Thymus (tissue), 11 donors: ENCODE results near the gene MRPS12. TPM values are rescaled to one million over a fixed set of nuclear protein-coding genes. Genes with fewer than 3 reads are reported as not detected.
"Not testable (repeated sequence)": the region's sequence is repeated elsewhere in the genome, so short reads cannot be mapped to it uniquely, and the experiment has no call there.

ENCODE experiments used
- DNase-seq, 9 donors: peaks; one replicate each; pipeline ENCODE4 v3.0.0-alpha.2; 2013; ENCODE audit warnings: low spot score in 9 of 9, low read depth in 6 of 9, missing footprints in 1 of 9
- H3K27ac ChIP-seq, 2 donors: one replicate each; pipeline ENCODE4 v1.5.1; 2013; ENCODE audit warnings: control low read depth in 1 of 2, low read depth in 1 of 2, low read length in 1 of 2, mild to moderate bottlenecking in 1 of 2, moderate library complexity in 1 of 2
- H3K27me3 ChIP-seq, 2 donors: one replicate each; pipeline ENCODE4 v1.5.1; 2013; ENCODE audit warnings: low read length in 1 of 2; ENCODE audit not compliant: control insufficient read depth in 2 of 2, insufficient read depth in 1 of 2
- H3K36me3 ChIP-seq, 2 donors: one replicate each; pipeline ENCODE4 v1.5.1; 2013; ENCODE audit warnings: low read length in 1 of 2, mild to moderate bottlenecking in 1 of 2, moderate library complexity in 1 of 2; ENCODE audit not compliant: control insufficient read depth in 2 of 2, insufficient read depth in 2 of 2
- H3K4me1 ChIP-seq, 2 donors: one replicate each; pipeline ENCODE4 v1.5.1; 2013; ENCODE audit warnings: low read length in 2 of 2; ENCODE audit not compliant: control insufficient read depth in 2 of 2, insufficient read depth in 2 of 2
- H3K4me3 ChIP-seq, 2 donors: one replicate each; pipeline ENCODE4 v1.5.1; 2013; ENCODE audit warnings: low read length in 2 of 2, control low read depth in 1 of 2, mild to moderate bottlenecking in 1 of 2
- H3K9me3 ChIP-seq, 2 donors: one replicate each; pipeline ENCODE4 v1.5.1; 2013; ENCODE audit warnings: low read length in 1 of 2, mild to moderate bottlenecking in 1 of 2; ENCODE audit not compliant: control insufficient read depth in 2 of 2, insufficient read depth in 1 of 2
- WGBS: extraction: QIAGEN DNeasy Blood & Tissue Kit; methylation state at CpG from one replicate; pipeline ENCODE4 v1.1.7; 2013; 5-methylcytosine and 5-hydroxymethylcytosine counted together
- polyA plus RNA-seq: library from polyadenylated mRNA; stranded (reverse); fragments of 200-250 nt; gene quantifications from one replicate; pipeline ENCODE4 v1.2.3, GENCODE V29; 2013
- total RNA-seq: library from RNA; stranded (reverse); fragments of 120-200 nt; gene quantifications from one replicate; pipeline ENCODE4 v1.2.4, GENCODE V29; 2013
- donor health status: healthy.

The MRPS12 gene
- total and polyA plus RNA-seq, 2 donors, result 26.2 to 32.1 TPM

- WGBS, result 97% methylated on average over 7 of the region's 7 CpGs
- no peak overlapping the region for H3K27ac ChIP-seq
- peaks cover 0 to 2% of the 10 kb centered on the region in 2 donors for H3K4me1 ChIP-seq
- peaks cover 11 to 16% of the 10 kb centered on the region in 2 donors for H3K36me3 ChIP-seq
- no peaks in the 10 kb centered on the region for H3K27me3 ChIP-seq
- no peaks in the 10 kb centered on the region for H3K9me3 ChIP-seq
- DNase-seq, result no peak
- no peak overlapping the region for H3K4me3 ChIP-seq
Measured at GRCh38 chr19:38924388-38924787, 6.4 kb upstream of the MRPS12 start.

- Histone ChIP-seq H3K9me3 (no peaks in the 10 kb centered on the region), H3K4me3 (no peak overlapping the region), H3K27me3 (no peaks in the 10 kb centered on the region), H3K27ac (no peak overlapping the region), H3K36me3 (peaks cover 13 to 20% of the 10 kb centered on the region in 2 donors), H3K4me1 (peaks cover 6 to 18% of the 10 kb centered on the region in 2 donors)
- no peak for DNase-seq
- WGBS, result 93% methylated on average over 4 of the region's 4 CpGs
Measured at GRCh38 chr19:38928391-38929001, 2.2 kb upstream of the MRPS12 start.

GRCh38 chr19:38929929-38930775, 592 bp upstream of the MRPS12 start, which contains the start of gene SARS2:
Gene SARS2 (minus strand): TSS chr19:38930763. CDS start chr19:38930736, 27 bp downstream.
- peak in 8 of 9 donors; percentile 87 to 96 (median 90) for DNase-seq
- Histone ChIP-seq H3K4me1 (peaks cover 6 to 18% of the 10 kb centered on the region in 2 donors), H3K27ac (peak within 1 kb of the TSS; percentile 93 to 95), H3K36me3 (peaks cover 15 to 16% of the 10 kb centered on the region in 2 donors), H3K9me3 (peaks cover 0 to 8% of the 10 kb centered on the region in 2 donors), H3K4me3 (peak within 1 kb of the TSS; percentile 79 to 96), H3K27me3 (no peaks in the 10 kb centered on the region)
- WGBS, result 5% methylated on average over 49 of the region's 49 CpGs

- H3K4me3 ChIP-seq, result peak overlapping the region; percentile 79 to 96
- no peaks in the 10 kb centered on the region for H3K27me3 ChIP-seq
- H3K4me1 ChIP-seq, result peaks cover 6 to 18% of the 10 kb centered on the region in 2 donors
- DNase-seq, result no peak
- no peak overlapping the region for H3K27ac ChIP-seq
- WGBS, result 53% methylated on average over 8 of the region's 8 CpGs
- peaks cover 6 to 12% of the 10 kb centered on the region in 2 donors for H3K36me3 ChIP-seq
- peaks cover 0 to 12% of the 10 kb centered on the region in 2 donors for H3K9me3 ChIP-seq
Measured at GRCh38 chr19:38931521-38931793, 713 bp downstream of the MRPS12 start.

- WGBS, result 98% methylated on average over 29 of the region's 29 CpGs
- Histone ChIP-seq H3K27ac (no peak overlapping the region), H3K27me3 (no peaks in the 10 kb centered on the region), H3K9me3 (peaks cover 0 to 12% of the 10 kb centered on the region in 2 donors), H3K4me1 (peaks cover 6 to 18% of the 10 kb centered on the region in 2 donors), H3K36me3 (peaks cover 6 to 12% of the 10 kb centered on the region in 2 donors), H3K4me3 (no peak overlapping the region)
- peak in 2 of 9 donors; percentile 22 to 43 for DNase-seq
Measured at GRCh38 chr19:38932425-38933179, 1.9 kb downstream of the MRPS12 start.

- H3K36me3 ChIP-seq, result peaks cover 6 to 12% of the 10 kb centered on the region in 2 donors
- no peak overlapping the region for H3K27ac ChIP-seq
- H3K4me1 ChIP-seq, result peaks cover 6 to 18% of the 10 kb centered on the region in 2 donors
- DNase-seq, result no peak
- 92% methylated on average over 4 of the region's 4 CpGs for WGBS
- H3K9me3 ChIP-seq, result peaks cover 0 to 12% of the 10 kb centered on the region in 2 donors
- H3K27me3 ChIP-seq, result no peaks in the 10 kb centered on the region
- no peak overlapping the region for H3K4me3 ChIP-seq
Measured at GRCh38 chr19:38933544-38933943, 2.8 kb downstream of the MRPS12 start.

- Histone ChIP-seq H3K27ac (no peak overlapping the region), H3K36me3 (no peaks in the 10 kb centered on the region), H3K4me1 (no peaks in the 10 kb centered on the region), H3K27me3 (no peaks in the 10 kb centered on the region), H3K4me3 (no peak overlapping the region), H3K9me3 (peaks cover 0 to 6% of the 10 kb centered on the region in 2 donors)
- WGBS, result 48% methylated on average over 5 of the region's 5 CpGs
- no peak for DNase-seq
Measured at GRCh38 chr19:38939957-38940356, 9.2 kb downstream of the MRPS12 start.

- H3K4me1 ChIP-seq, result not testable (repeated sequence)
- WGBS, result 20% methylated on average over 5 of the region's 5 CpGs
- DNase-seq, result peak in 1 of 9 donors; percentile 23
Measured at GRCh38 chr19:38941466-38941865, 10.7 kb downstream of the MRPS12 start.

GRCh38 chr19:38941979-38942378, 11.2 kb downstream of the MRPS12 start:
- Histone ChIP-seq H3K27ac (no peak overlapping the region), H3K27me3 (no peaks in the 10 kb centered on the region), H3K4me3 (no peak overlapping the region), H3K36me3 (no peaks in the 10 kb centered on the region), H3K9me3 (no peaks in the 10 kb centered on the region), H3K4me1 (no peaks in the 10 kb centered on the region)
- over 99% methylated on average over 2 of the region's 2 CpGs for WGBS
- no peak for DNase-seq

More at GRCh38 chr19:38941466-38941865, 10.7 kb downstream of the MRPS12 start:
- not testable (repeated sequence) for H3K27ac ChIP-seq, H3K27me3 ChIP-seq, H3K4me3 ChIP-seq, H3K9me3 ChIP-seq, H3K36me3 ChIP-seq
